Retinal pigment epithelial cell (primary cell): ENCODE measurements around the gene MXD4.
"Not testable (repeated sequence)": the region's sequence is repeated elsewhere in the genome, so short reads cannot be mapped to it uniquely, and the experiment has no call there.

Source experiments
- DNase-seq: peaks from one replicate; pipeline ENCODE4 v3.0.0-alpha.2; 2010; ENCODE audit warnings: low read depth
- H3K4me3 ChIP-seq: 2 replicates; pipeline ENCODE4 v1.5.1; 2011; ENCODE audit warnings: mild to moderate bottlenecking, low read length, control low read depth, moderate library complexity
- TF ChIP-seq, protein P1 (sequence below): conservative IDR thresholded peaks from 2 replicates; pipeline ENCODE4 v1.5.1; 2011; ENCODE audit warnings: low read depth, low read length, control low read depth, inconsistent platforms

Gene MXD4

DNA sequence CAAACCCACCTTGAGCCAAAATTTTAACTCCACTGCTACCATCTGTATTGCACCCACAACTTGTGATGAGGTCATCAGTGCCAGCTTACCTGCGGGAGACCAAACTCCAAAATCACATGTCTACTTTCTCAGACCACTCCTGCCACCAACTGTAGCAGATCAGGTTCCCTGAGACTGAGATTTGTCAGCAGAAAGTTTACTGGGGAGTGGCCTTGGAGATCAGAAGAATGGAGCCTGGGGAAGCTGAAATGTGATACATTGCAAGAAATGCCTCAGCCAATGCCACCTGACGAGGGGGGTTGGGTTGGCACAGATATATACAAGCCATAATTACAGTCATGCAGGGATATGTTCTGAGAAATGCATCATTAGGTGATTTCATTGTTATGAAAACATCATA is 39.1 kb downstream of the MXD4 start:
- TF ChIP-seq, protein P1, sequence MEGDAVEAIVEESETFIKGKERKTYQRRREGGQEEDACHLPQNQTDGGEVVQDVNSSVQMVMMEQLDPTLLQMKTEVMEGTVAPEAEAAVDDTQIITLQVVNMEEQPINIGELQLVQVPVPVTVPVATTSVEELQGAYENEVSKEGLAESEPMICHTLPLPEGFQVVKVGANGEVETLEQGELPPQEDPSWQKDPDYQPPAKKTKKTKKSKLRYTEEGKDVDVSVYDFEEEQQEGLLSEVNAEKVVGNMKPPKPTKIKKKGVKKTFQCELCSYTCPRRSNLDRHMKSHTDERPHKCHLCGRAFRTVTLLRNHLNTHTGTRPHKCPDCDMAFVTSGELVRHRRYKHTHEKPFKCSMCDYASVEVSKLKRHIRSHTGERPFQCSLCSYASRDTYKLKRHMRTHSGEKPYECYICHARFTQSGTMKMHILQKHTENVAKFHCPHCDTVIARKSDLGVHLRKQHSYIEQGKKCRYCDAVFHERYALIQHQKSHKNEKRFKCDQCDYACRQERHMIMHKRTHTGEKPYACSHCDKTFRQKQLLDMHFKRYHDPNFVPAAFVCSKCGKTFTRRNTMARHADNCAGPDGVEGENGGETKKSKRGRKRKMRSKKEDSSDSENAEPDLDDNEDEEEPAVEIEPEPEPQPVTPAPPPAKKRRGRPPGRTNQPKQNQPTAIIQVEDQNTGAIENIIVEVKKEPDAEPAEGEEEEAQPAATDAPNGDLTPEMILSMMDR = no peak
- no peak overlapping the region for H3K4me3 ChIP-seq

DNA sequence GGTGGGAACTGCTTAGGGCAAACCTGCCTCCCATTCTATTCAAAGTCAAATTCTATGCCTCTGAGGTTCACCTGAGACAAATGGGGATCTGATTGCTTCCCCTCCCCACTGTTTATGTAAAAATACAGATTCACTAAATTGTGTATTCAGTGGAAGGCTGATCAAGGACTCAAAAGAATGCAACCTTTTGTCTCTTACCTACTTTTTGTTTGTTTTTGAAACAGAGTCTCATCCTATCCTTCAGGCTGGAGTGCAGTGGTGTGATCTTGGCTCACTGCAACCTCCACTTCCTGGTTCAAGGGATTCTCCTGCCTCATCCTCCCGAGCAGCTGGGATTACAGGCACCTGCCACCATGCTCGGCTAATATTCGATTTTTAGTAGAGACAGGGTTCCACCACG is 40.5 kb downstream of the MXD4 start:
- H3K4me3 ChIP-seq, DNase-seq: not testable (repeated sequence)

More for the DNA sequence above, 39.1 kb downstream of the MXD4 start:
- no peak for DNase-seq

DNA sequence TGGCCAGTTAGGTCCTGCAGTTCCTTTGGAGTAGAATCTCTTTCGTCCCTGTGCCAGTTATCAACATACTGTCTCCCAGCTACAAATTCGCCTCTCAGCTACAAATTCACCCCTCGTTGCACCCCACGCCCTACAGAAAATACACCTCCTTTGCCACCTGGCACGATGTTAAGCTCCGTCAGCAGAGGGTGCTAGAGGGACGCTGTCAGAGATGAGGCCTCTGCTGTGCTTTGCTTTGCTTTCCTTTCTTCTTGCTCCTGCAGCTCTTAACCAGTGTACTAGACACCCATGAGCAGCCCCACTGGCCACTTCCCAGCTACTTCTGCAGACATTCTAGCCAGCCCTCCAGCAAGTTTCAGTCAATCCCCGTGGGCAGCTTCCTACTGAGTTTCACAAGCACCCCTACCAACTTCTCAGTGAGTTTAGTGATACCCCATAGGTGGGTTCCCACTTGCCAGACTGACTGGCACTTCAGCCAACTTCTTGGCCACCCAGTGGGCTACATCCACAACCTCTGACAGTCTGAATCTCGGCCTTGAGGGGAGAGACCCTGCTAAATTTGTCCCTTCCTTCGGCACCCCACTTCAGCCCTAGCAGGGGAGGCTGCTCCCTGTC is 41.8 kb downstream of the MXD4 start:
- DNase-seq = no peak
- TF ChIP-seq, protein P1 = peak; percentile 97
- no peak overlapping the region for H3K4me3 ChIP-seq

DNA sequence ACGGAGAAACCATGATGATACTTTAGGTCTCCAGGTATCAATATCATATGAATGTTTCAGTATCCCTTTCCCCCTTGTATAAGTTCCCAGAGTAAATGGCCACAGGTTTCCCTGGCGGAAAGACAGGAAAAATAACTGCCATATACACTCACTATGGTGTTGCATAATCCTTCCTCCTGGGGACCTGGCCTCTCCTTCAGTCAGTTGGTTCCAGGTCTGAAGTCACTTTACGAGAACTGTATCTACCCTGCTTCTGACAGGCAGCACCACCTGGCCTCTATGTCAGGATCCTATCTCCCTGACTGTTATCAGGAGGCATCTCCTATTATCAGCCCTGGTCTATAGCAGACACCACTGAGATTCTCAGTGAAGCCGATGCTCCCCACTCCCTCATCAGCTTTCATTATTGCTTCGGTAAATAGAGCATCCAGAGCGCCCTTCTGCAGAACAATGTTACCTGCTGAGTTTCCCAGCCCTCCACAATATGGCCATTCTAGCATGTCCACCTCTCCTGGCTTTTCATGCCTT is 42.6 kb downstream of the MXD4 start:
- no peak overlapping the region for H3K4me3 ChIP-seq
- TF ChIP-seq, protein P1 = no peak
- no peak for DNase-seq

DNA sequence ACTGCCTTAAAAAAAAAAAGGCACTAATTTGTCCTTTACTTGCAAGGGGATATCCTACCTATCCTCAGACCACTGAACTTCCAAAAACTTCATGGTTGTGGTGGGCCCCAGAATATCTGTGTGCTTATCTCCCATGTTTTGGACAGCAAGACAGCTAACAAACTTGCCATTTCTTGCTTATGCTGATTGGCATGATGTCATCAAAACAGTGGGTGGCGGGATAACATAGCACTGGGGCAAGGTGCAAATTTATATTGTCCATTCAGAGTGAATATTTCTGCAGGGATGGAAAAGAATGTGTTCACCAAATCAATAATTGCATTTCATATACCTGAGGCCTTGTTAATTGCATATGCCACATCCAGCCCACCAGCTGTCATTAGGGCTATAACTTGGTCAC is 43.5 kb downstream of the MXD4 start:
- TF ChIP-seq, protein P1 = no peak
- DNase-seq = no peak
- H3K4me3 ChIP-seq = no peak overlapping the region

DNA sequence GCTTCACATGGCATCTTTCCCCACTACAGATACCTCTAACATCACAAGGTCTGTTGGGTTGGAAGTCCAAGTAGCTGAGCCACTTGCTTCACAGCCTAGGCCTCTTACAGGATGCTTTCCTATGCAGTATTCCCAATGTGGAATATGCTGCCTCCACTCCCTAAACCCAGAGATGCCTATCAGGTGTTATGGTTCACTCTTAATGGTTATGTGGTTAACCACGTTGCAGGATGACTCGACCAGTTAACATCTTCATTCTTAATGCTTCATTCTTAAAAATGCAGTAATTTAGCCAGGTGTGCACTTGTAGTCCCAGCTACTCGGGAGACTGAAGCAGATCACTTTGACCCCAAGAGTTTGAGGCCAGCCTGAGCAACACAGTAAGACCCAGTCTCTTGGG is 44.2 kb downstream of the MXD4 start:
- no peak overlapping the region for H3K4me3 ChIP-seq
- no peak for DNase-seq
- TF ChIP-seq, protein P1 = no peak

DNA sequence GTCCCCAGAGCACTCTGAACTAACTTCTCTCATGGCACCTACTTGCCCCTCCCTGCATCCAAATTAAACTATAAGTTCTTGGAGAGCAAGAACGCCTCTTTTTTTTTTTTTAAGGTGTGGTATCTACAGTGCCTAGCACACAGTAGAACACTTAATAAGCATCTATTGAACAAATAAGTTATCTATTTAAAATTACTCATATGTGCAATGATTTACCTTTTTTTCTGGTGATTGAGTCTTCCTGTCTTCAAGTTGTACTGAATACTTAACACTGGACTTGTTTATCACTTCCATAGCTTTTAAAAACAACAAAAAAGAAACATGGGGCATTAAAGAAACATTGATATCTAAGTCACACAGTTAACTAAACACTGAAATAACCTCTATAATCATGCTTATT is 49.1 kb downstream of the MXD4 start:
- no peak overlapping the region for H3K4me3 ChIP-seq
- TF ChIP-seq, protein P1 = no peak
- no peak for DNase-seq

DNA sequence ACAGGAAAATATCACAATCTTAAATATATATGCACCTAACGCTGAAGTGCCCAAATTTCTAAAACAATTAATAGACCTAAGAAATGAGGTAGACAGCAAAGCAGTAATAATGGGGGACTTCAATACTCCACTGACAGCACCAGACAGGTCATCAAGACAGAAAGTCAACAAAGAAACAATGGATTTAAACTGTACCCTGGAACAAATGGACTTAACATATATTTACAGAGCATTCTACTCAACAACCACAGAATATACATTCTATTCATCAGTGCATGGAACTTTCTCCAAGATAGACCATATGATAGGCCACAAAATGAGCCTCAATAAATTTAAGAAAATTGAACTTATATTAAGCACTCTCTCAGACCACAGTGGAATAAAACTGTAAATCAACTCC is 59.1 kb downstream of the MXD4 start:
- DNase-seq, H3K4me3 ChIP-seq: not testable (repeated sequence)
